ENCODE data around the gene ADAMTS15. TPM values are rescaled to one million over a fixed set of nuclear protein-coding genes. Genes with fewer than 3 reads are reported as not detected.

ADAMTS15 gene
- total and polyA plus RNA-seq, 2 donors (not counting 1 experiment from before 2014, with no cell fraction given), result not detected

- DNase-seq, result no peak
- no peak overlapping the region for H3K4me3 ChIP-seq (ENCODE audit: control extremely low read depth in 1 of 5, extremely low read depth in 1 of 5, insufficient read depth in 1 of 5, low read depth in 2 of 5, low read length in 4 of 5)
- peaks cover 0 to 4% (median 0%) of the 10 kb centered on the region in 4 experiments for H3K27me3 ChIP-seq (replicated peaks in 1 of 4; ENCODE audit: control extremely low read depth in 1 of 4, control insufficient read depth in 3 of 4, insufficient read depth in 4 of 4, low read length in 3 of 4)
- no peaks in the 10 kb centered on the region for H3K9me3 ChIP-seq (ENCODE audit: control extremely low read depth in 1 of 3, control insufficient read depth in 2 of 3, insufficient read depth in 1 of 3, low read length in 2 of 3)
- ChIA-PET CTCF (interaction anchor here (0.5 kb wide), 1 partner anchor 32 kb away, joined by 5 read pairs; no protein-coding TSS in a partner anchor), POLR2A (no interaction called here)
- no peaks in the 10 kb centered on the region for H3K4me1 ChIP-seq (ENCODE audit: control insufficient read depth in 2 of 2, insufficient read depth in 2 of 2, low read length in 2 of 2)
- no peaks in the 10 kb centered on the region for H3K79me2 ChIP-seq (ENCODE audit: control insufficient read depth, insufficient read depth, low read length)
- no peak overlapping the region for H3K9ac ChIP-seq (ENCODE audit: low read length)
- 92% methylated on average over 7 of the region's 12 CpGs for WGBS (ENCODE audit: insufficient coverage)
- H2AFZ ChIP-seq (ENCODE audit: insufficient read depth, low read depth, low read length, poor library complexity, severe bottlenecking), result no peak overlapping the region
- Mint-ChIP-seq H3K9me3 (ENCODE audit: insufficient read depth) (no peaks in the 10 kb centered on the region), H3K27ac (no peak overlapping the region), H3K4me1 (no peaks in the 10 kb centered on the region), H3K27me3 (no peaks in the 10 kb centered on the region), H3K4me3 (no peak overlapping the region)
- no peaks in the 10 kb centered on the region for H3K36me3 ChIP-seq (replicated peaks in 1 of 2; ENCODE audit: control extremely low read depth in 1 of 2, control insufficient read depth in 1 of 2, extremely low read depth in 1 of 2, insufficient read depth in 2 of 2, low read length in 1 of 2)
- ATAC-seq (ENCODE audit: low read depth), result no peak
- H4K20me1 ChIP-seq (ENCODE audit: control insufficient read depth, insufficient read depth, low read length, poor library complexity, severe bottlenecking), result no peaks in the 10 kb centered on the region
- TF ChIP-seq CTCF (IDR thresholded peaks at IDR 0.05) (no peak), EZH2 (IDR thresholded peaks at IDR 0.05; ENCODE audit: borderline replicate concordance, insufficient read depth, low read depth, low read length, poor library complexity, severe bottlenecking) (no peak)
- intact Hi-C loops (cut with micrococcal nuclease), result no loop called here
- H3K27ac ChIP-seq (ENCODE audit: low read length in 2 of 2), result no peak overlapping the region
- no peak overlapping the region for H3K4me2 ChIP-seq (replicated peaks; ENCODE audit: low read depth, low read length, poor library complexity, severe bottlenecking)
Observed at GRCh38 chr11:130489716-130490115, 41.3 kb downstream of the ADAMTS15 start.

GRCh38 chr11:130490682-130491449 is 42.4 kb downstream of the ADAMTS15 start:
- H3K4me3 ChIP-seq (ENCODE audit: control extremely low read depth in 1 of 5, extremely low read depth in 1 of 5, insufficient read depth in 1 of 5, low read depth in 2 of 5, low read length in 4 of 5), result no peak overlapping the region
- intact Hi-C loops (cut with micrococcal nuclease), result no loop called here
- H4K20me1 ChIP-seq (ENCODE audit: control insufficient read depth, insufficient read depth, low read length, poor library complexity, severe bottlenecking), result no peaks in the 10 kb centered on the region
- H2AFZ ChIP-seq (ENCODE audit: insufficient read depth, low read depth, low read length, poor library complexity, severe bottlenecking), result no peak overlapping the region
- TF ChIP-seq EZH2 (IDR thresholded peaks at IDR 0.05; ENCODE audit: borderline replicate concordance, insufficient read depth, low read depth, low read length, poor library complexity, severe bottlenecking) (no peak), CTCF (IDR thresholded peaks at IDR 0.05) (no peak)
- no peak overlapping the region for H3K4me2 ChIP-seq (replicated peaks; ENCODE audit: low read depth, low read length, poor library complexity, severe bottlenecking)
- H3K27ac Mint-ChIP-seq, result no peak overlapping the region
- H3K9me3 ChIP-seq (ENCODE audit: control extremely low read depth in 1 of 3, control insufficient read depth in 2 of 3, insufficient read depth in 1 of 3, low read length in 2 of 3), result no peaks in the 10 kb centered on the region
- H3K4me3 Mint-ChIP-seq, result no peak overlapping the region
- no peak overlapping the region for H3K9ac ChIP-seq (ENCODE audit: low read length)
- H3K27me3 Mint-ChIP-seq, result peaks cover 5% of the 10 kb centered on the region
- CTCF ChIA-PET, result interaction anchor here (1.3 kb wide), 1 partner anchor 12 kb away, joined by 3 read pairs; no protein-coding TSS in a partner anchor
- H3K4me1 Mint-ChIP-seq, result no peaks in the 10 kb centered on the region
- H3K9me3 Mint-ChIP-seq (ENCODE audit: insufficient read depth), result no peaks in the 10 kb centered on the region
- POLR2A ChIA-PET, result no interaction called here
- H3K27me3 ChIP-seq (replicated peaks in 1 of 4; ENCODE audit: control extremely low read depth in 1 of 4, control insufficient read depth in 3 of 4, insufficient read depth in 4 of 4, low read length in 3 of 4), result peaks cover 0 to 4% (median 0%) of the 10 kb centered on the region in 4 experiments
- H3K27ac ChIP-seq (ENCODE audit: low read length in 2 of 2), result no peak overlapping the region
- ATAC-seq (ENCODE audit: low read depth) (no peak), DNase-seq (no peak)
- no peaks in the 10 kb centered on the region for H3K79me2 ChIP-seq (ENCODE audit: control insufficient read depth, insufficient read depth, low read length)
- H3K36me3 ChIP-seq (replicated peaks in 1 of 2; ENCODE audit: control extremely low read depth in 1 of 2, control insufficient read depth in 1 of 2, extremely low read depth in 1 of 2, insufficient read depth in 2 of 2, low read length in 1 of 2), result no peaks in the 10 kb centered on the region
- 90% methylated on average over 2 of the region's 7 CpGs for WGBS (ENCODE audit: insufficient coverage)
- H3K4me1 ChIP-seq (ENCODE audit: control insufficient read depth in 2 of 2, insufficient read depth in 2 of 2, low read length in 2 of 2), result no peaks in the 10 kb centered on the region

All from B cell (primary cell).